ENCODE results near the gene RGS1.

RGS1 gene

GRCh38 chr1:192574073-192574472 lies 1.5 kb upstream of the RGS1 start:
- H3K4me1 ChIP-seq (ENCODE audit: control insufficient read depth in 2 of 2, insufficient read depth in 1 of 2, low read depth in 1 of 2, low read length in 2 of 2), result peaks cover 0 to 2% of the 10 kb centered on the region in 2 donors
- no peak overlapping the region for H2BK5ac ChIP-seq (ENCODE audit: low read length)
- no peak overlapping the region for H2BK12ac ChIP-seq (ENCODE audit: low read length)
- H3K23ac ChIP-seq (ENCODE audit: low read depth, low read length, poor library complexity), result no peak overlapping the region
- H2AFZ ChIP-seq (ENCODE audit: low read length), result no peak overlapping the region
- no peak overlapping the region for H3K4ac ChIP-seq (ENCODE audit: low read length)
- no peaks in the 10 kb centered on the region for H3K9me3 ChIP-seq (replicated peaks in 1 of 2; ENCODE audit: control insufficient read depth in 2 of 2, insufficient read depth in 1 of 2, low read depth in 1 of 2, low read length in 2 of 2)
- H3K27me3 ChIP-seq (ENCODE audit: control insufficient read depth in 3 of 3, insufficient read depth in 3 of 3, low read depth in 1 of 3, low read length in 3 of 3), result no peaks in the 10 kb centered on the region
- no peak overlapping the region for H2AK5ac ChIP-seq (ENCODE audit: low read depth, low read length)
- no peak overlapping the region for H3K27ac ChIP-seq (replicated peaks; ENCODE audit: low read length)
- WGBS, 2 donors (ENCODE audit: extremely low coverage in 2 of 2, insufficient read length in 2 of 2, insufficient replicate concordance in 1 of 2), result no CpG with 5 or more reads among the region's 1 CpG
- no peak overlapping the region for H2BK120ac ChIP-seq (ENCODE audit: low read depth, low read length)
- H3K4me3 ChIP-seq (ENCODE audit: low read length in 2 of 2), result no peak overlapping the region
- H4K8ac ChIP-seq (ENCODE audit: low read depth, low read length), result no peak overlapping the region
- H3K36me3 ChIP-seq (replicated peaks in 1 of 2; ENCODE audit: control insufficient read depth in 2 of 2, insufficient read depth in 2 of 2, low read length in 2 of 2), result no peaks in the 10 kb centered on the region
- DNase-seq (ENCODE audit: low spot score), result no peak
- no peak overlapping the region for H4K91ac ChIP-seq (ENCODE audit: low read depth, low read length, poor library complexity)
- H3K18ac ChIP-seq (ENCODE audit: low read length), result no peak overlapping the region
- no peaks in the 10 kb centered on the region for H3K79me1 ChIP-seq (ENCODE audit: low read depth, low read length)
- H3K4me2 ChIP-seq (ENCODE audit: insufficient read depth, low read length, poor library complexity, severe bottlenecking), result no peak overlapping the region
- H3K9ac ChIP-seq (ENCODE audit: low read depth, low read length, poor library complexity), result no peak overlapping the region
- H2BK15ac ChIP-seq (ENCODE audit: low read length), result no peak overlapping the region
- H3K14ac ChIP-seq (ENCODE audit: low read length), result no peak overlapping the region

GRCh38 chr1:192576190-192577144 lies 894 bp downstream of the RGS1 start:
- peaks cover 0 to 4% of the 10 kb centered on the region in 2 donors for H3K4me1 ChIP-seq (ENCODE audit: control insufficient read depth in 2 of 2, insufficient read depth in 1 of 2, low read depth in 1 of 2, low read length in 2 of 2)
- H4K8ac ChIP-seq (ENCODE audit: low read depth, low read length), result no peak overlapping the region
- H2BK15ac ChIP-seq (ENCODE audit: low read length), result no peak overlapping the region
- H3K27me3 ChIP-seq (ENCODE audit: control insufficient read depth in 3 of 3, insufficient read depth in 3 of 3, low read depth in 1 of 3, low read length in 3 of 3), result no peaks in the 10 kb centered on the region
- H3K9ac ChIP-seq (ENCODE audit: low read depth, low read length, poor library complexity), result no peak overlapping the region
- no peak overlapping the region for H3K4me2 ChIP-seq (ENCODE audit: insufficient read depth, low read length, poor library complexity, severe bottlenecking)
- H2AFZ ChIP-seq (ENCODE audit: low read length), result no peak overlapping the region
- H3K23ac ChIP-seq (ENCODE audit: low read depth, low read length, poor library complexity), result no peak overlapping the region
- no peaks in the 10 kb centered on the region for H3K9me3 ChIP-seq (replicated peaks in 1 of 2; ENCODE audit: control insufficient read depth in 2 of 2, insufficient read depth in 1 of 2, low read depth in 1 of 2, low read length in 2 of 2)
- H3K14ac ChIP-seq (ENCODE audit: low read length), result no peak overlapping the region
- no peak overlapping the region for H2AK5ac ChIP-seq (ENCODE audit: low read depth, low read length)
- H3K4ac ChIP-seq (ENCODE audit: low read length), result no peak overlapping the region
- H2BK5ac ChIP-seq (ENCODE audit: low read length), result no peak overlapping the region
- H3K79me1 ChIP-seq (ENCODE audit: low read depth, low read length), result no peaks in the 10 kb centered on the region
- no peak overlapping the region for H2BK120ac ChIP-seq (ENCODE audit: low read depth, low read length)
- no peak overlapping the region for H3K27ac ChIP-seq (replicated peaks; ENCODE audit: low read length)
- no peaks in the 10 kb centered on the region for H3K36me3 ChIP-seq (replicated peaks in 1 of 2; ENCODE audit: control insufficient read depth in 2 of 2, insufficient read depth in 2 of 2, low read length in 2 of 2)
- DNase-seq (ENCODE audit: low spot score), result no peak
- no peak overlapping the region for H4K91ac ChIP-seq (ENCODE audit: low read depth, low read length, poor library complexity)
- no peak overlapping the region for H2BK12ac ChIP-seq (ENCODE audit: low read length)
- H3K4me3 ChIP-seq (ENCODE audit: low read length in 2 of 2), result no peak overlapping the region
- no CpG with 5 or more reads among the region's 1 CpG for WGBS, 2 donors (ENCODE audit: extremely low coverage in 2 of 2, insufficient read length in 2 of 2, insufficient replicate concordance in 1 of 2)
- H3K18ac ChIP-seq (ENCODE audit: low read length), result no peak overlapping the region

GRCh38 chr1:192577145-192578140 lies 1.9 kb downstream of the RGS1 start:
- Histone ChIP-seq H2AFZ (ENCODE audit: low read length) (no peak overlapping the region), H3K79me1 (ENCODE audit: low read depth, low read length) (no peaks in the 10 kb centered on the region), H3K9me3 (replicated peaks in 1 of 2; ENCODE audit: control insufficient read depth in 2 of 2, insufficient read depth in 1 of 2, low read depth in 1 of 2, low read length in 2 of 2) (no peaks in the 10 kb centered on the region), H3K4me3 (ENCODE audit: low read length in 2 of 2) (no peak overlapping the region), H3K4ac (ENCODE audit: low read length) (no peak overlapping the region), H2BK5ac (ENCODE audit: low read length) (no peak overlapping the region), H4K8ac (ENCODE audit: low read depth, low read length) (no peak overlapping the region), H2BK12ac (ENCODE audit: low read length) (no peak overlapping the region), H4K91ac (ENCODE audit: low read depth, low read length, poor library complexity) (no peak overlapping the region), H2BK15ac (ENCODE audit: low read length) (no peak overlapping the region), H3K36me3 (replicated peaks in 1 of 2; ENCODE audit: control insufficient read depth in 2 of 2, insufficient read depth in 2 of 2, low read length in 2 of 2) (no peaks in the 10 kb centered on the region), H3K18ac (ENCODE audit: low read length) (no peak overlapping the region), H3K27ac (replicated peaks; ENCODE audit: low read length) (no peak overlapping the region), H2BK120ac (ENCODE audit: low read depth, low read length) (no peak overlapping the region), H3K4me2 (ENCODE audit: insufficient read depth, low read length, poor library complexity, severe bottlenecking) (no peak overlapping the region), H3K27me3 (ENCODE audit: control insufficient read depth in 3 of 3, insufficient read depth in 3 of 3, low read depth in 1 of 3, low read length in 3 of 3) (no peaks in the 10 kb centered on the region), H3K9ac (ENCODE audit: low read depth, low read length, poor library complexity) (no peak overlapping the region), H3K23ac (ENCODE audit: low read depth, low read length, poor library complexity) (no peak overlapping the region), H3K14ac (ENCODE audit: low read length) (no peak overlapping the region), H3K4me1 (ENCODE audit: control insufficient read depth in 2 of 2, insufficient read depth in 1 of 2, low read depth in 1 of 2, low read length in 2 of 2) (peaks cover 0 to 4% of the 10 kb centered on the region in 2 donors), H2AK5ac (ENCODE audit: low read depth, low read length) (no peak overlapping the region)
- DNase-seq (ENCODE audit: low spot score), result no peak
- WGBS, 2 donors (ENCODE audit: extremely low coverage in 2 of 2, insufficient read length in 2 of 2, insufficient replicate concordance in 1 of 2), result no CpG with 5 or more reads among the region's 2 CpGs
